ENCODE data around the gene DGKZ. TPM values are rescaled to one million over a fixed set of nuclear protein-coding genes. Genes with fewer than 3 reads are reported as not detected.

DGKZ gene
- total and polyA plus RNA-seq, 2 donors (not counting 3 experiments of a cell fraction or from before 2014, with no cell fraction given): 88.8 to 127 TPM

GRCh38 chr11:46410021-46410420 lies 62.8 kb downstream of the DGKZ start:
- TF ChIP-seq POLR2A (IDR thresholded peaks at IDR 0.05; ENCODE audit: low read depth, low read length) (no peak), CTCF (IDR thresholded peaks at IDR 0.05; ENCODE audit: extremely low read depth in 1 of 2, insufficient read depth in 1 of 2, low read depth in 1 of 2, low read length in 2 of 2) (peak in 1 of 2 donors; percentile 8)
- Histone ChIP-seq H4K20me1 (replicated peaks; ENCODE audit: control insufficient read depth, extremely low read depth, insufficient read depth, low read length) (no peaks in the 10 kb centered on the region), H3K9ac (replicated peaks; ENCODE audit: extremely low read depth, insufficient read depth, low read length) (no peak overlapping the region), H3K27me3 (ENCODE audit: control insufficient read depth in 2 of 2, insufficient read depth in 2 of 2, low read length in 2 of 2) (no peaks in the 10 kb centered on the region), H3K9me3 (replicated peaks; ENCODE audit: control insufficient read depth, insufficient read depth, low read length) (no peaks in the 10 kb centered on the region), H3K4me1 (ENCODE audit: control insufficient read depth, extremely low read depth, insufficient read depth, low read length) (no peaks in the 10 kb centered on the region), H3K36me3 (ENCODE audit: control insufficient read depth in 2 of 2, extremely low read depth in 1 of 2, insufficient read depth in 2 of 2, low read length in 2 of 2) (peaks cover 3 to 15% of the 10 kb centered on the region in 2 experiments), H2AFZ (ENCODE audit: low read depth, low read length) (no peak overlapping the region), H3K4me3 (replicated peaks in 1 of 3; ENCODE audit: insufficient read depth in 1 of 3, low read depth in 1 of 3, low read length in 3 of 3) (no peak overlapping the region), H3K27ac (ENCODE audit: insufficient read depth, low read depth, low read length) (no peak overlapping the region), H3K4me2 (ENCODE audit: insufficient read depth, low read length) (no peak overlapping the region), H3K79me2 (ENCODE audit: control insufficient read depth, insufficient read depth, low read length) (no peaks in the 10 kb centered on the region), H3K9me1 (replicated peaks; ENCODE audit: control insufficient read depth, extremely low read depth, insufficient read depth, low read length) (no peaks in the 10 kb centered on the region)
- FAIRE-seq: peak; percentile 42
- no TSS peak for BruUV-seq (replicated peaks)
- no peak for DNase-seq (ENCODE audit: low read depth, low spot score)
- intact Hi-C loops (cut with micrococcal nuclease): no loop called here
- dilution Hi-C loops (cut with MboI; ENCODE audit: extremely low pct_ligation_motif_present, low sequenced_read_pairs): no loop called here
- CTCF ChIA-PET: interaction anchor here (1.2 to 2.1 kb wide), 6 partner anchors 10 to 126 kb away, joined by 3 to 11 read pairs (median 4); partner anchors contain the start of gene CHRM4
- POLR2A ChIA-PET: no interaction called here

- intact Hi-C loops (cut with micrococcal nuclease) (no loop called here), dilution Hi-C loops (cut with MboI; ENCODE audit: extremely low pct_ligation_motif_present, low sequenced_read_pairs) (no loop called here)
- Histone ChIP-seq H3K9me1 (replicated peaks; ENCODE audit: control insufficient read depth, extremely low read depth, insufficient read depth, low read length) (no peaks in the 10 kb centered on the region), H3K27me3 (ENCODE audit: control insufficient read depth in 2 of 2, insufficient read depth in 2 of 2, low read length in 2 of 2) (no peaks in the 10 kb centered on the region), H3K4me3 (replicated peaks in 1 of 3; ENCODE audit: insufficient read depth in 1 of 3, low read depth in 1 of 3, low read length in 3 of 3) (no peak overlapping the region), H3K79me2 (ENCODE audit: control insufficient read depth, insufficient read depth, low read length) (no peaks in the 10 kb centered on the region), H3K36me3 (ENCODE audit: control insufficient read depth in 2 of 2, extremely low read depth in 1 of 2, insufficient read depth in 2 of 2, low read length in 2 of 2) (peaks cover 0 to 18% of the 10 kb centered on the region in 2 experiments), H3K4me1 (ENCODE audit: control insufficient read depth, extremely low read depth, insufficient read depth, low read length) (no peaks in the 10 kb centered on the region), H3K27ac (ENCODE audit: insufficient read depth, low read depth, low read length) (no peak overlapping the region), H3K4me2 (ENCODE audit: insufficient read depth, low read length) (no peak overlapping the region), H3K9ac (replicated peaks; ENCODE audit: extremely low read depth, insufficient read depth, low read length) (no peak overlapping the region), H3K9me3 (replicated peaks; ENCODE audit: control insufficient read depth, insufficient read depth, low read length) (no peaks in the 10 kb centered on the region), H2AFZ (ENCODE audit: low read depth, low read length) (no peak overlapping the region), H4K20me1 (replicated peaks; ENCODE audit: control insufficient read depth, extremely low read depth, insufficient read depth, low read length) (no peaks in the 10 kb centered on the region)
- ChIA-PET POLR2A (no interaction called here), CTCF (interaction anchor here (0.5 to 1.8 kb wide), 4 partner anchors 18 to 115 kb away, joined by 3 to 6 read pairs (median 3); no protein-coding TSS in a partner anchor)
- no TSS peak for BruUV-seq (replicated peaks)
- FAIRE-seq (no peak), DNase-seq (ENCODE audit: low read depth, low spot score) (no peak)
- TF ChIP-seq CTCF (IDR thresholded peaks at IDR 0.05; ENCODE audit: extremely low read depth in 1 of 2, insufficient read depth in 1 of 2, low read depth in 1 of 2, low read length in 2 of 2) (no peak), POLR2A (IDR thresholded peaks at IDR 0.05; ENCODE audit: low read depth, low read length) (no peak), GATA2 (IDR thresholded peaks at IDR 0.05; ENCODE audit: insufficient read depth, insufficient read length, low read depth, low read length) (no peak), MYC (IDR thresholded peaks at IDR 0.05; ENCODE audit: low read depth, low read length) (no peak), FOS (IDR thresholded peaks at IDR 0.05; ENCODE audit: borderline replicate concordance, insufficient read depth, low read length) (no peak), EZH2 (IDR thresholded peaks at IDR 0.05; ENCODE audit: borderline replicate concordance, low read depth, low read length, severe bottlenecking) (no peak), JUN (IDR thresholded peaks at IDR 0.05; ENCODE audit: borderline replicate concordance, insufficient read depth, insufficient read length, low read depth) (no peak), POLR2AphosphoS5 (IDR thresholded peaks at IDR 0.05; ENCODE audit: insufficient read depth, low read depth, low read length) (no peak)
- TF ChIP-seq, protein P1, sequence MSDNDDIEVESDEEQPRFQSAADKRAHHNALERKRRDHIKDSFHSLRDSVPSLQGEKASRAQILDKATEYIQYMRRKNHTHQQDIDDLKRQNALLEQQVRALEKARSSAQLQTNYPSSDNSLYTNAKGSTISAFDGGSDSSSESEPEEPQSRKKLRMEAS (IDR thresholded peaks at IDR 0.05; ENCODE audit: insufficient read depth, insufficient read length): no peak
Observed at GRCh38 chr11:46413760-46414465, 66.7 kb downstream of the DGKZ start.
